ENCODE results near the gene NPR2.

- TF ChIP-seq, protein P1, sequence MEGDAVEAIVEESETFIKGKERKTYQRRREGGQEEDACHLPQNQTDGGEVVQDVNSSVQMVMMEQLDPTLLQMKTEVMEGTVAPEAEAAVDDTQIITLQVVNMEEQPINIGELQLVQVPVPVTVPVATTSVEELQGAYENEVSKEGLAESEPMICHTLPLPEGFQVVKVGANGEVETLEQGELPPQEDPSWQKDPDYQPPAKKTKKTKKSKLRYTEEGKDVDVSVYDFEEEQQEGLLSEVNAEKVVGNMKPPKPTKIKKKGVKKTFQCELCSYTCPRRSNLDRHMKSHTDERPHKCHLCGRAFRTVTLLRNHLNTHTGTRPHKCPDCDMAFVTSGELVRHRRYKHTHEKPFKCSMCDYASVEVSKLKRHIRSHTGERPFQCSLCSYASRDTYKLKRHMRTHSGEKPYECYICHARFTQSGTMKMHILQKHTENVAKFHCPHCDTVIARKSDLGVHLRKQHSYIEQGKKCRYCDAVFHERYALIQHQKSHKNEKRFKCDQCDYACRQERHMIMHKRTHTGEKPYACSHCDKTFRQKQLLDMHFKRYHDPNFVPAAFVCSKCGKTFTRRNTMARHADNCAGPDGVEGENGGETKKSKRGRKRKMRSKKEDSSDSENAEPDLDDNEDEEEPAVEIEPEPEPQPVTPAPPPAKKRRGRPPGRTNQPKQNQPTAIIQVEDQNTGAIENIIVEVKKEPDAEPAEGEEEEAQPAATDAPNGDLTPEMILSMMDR (IDR thresholded peaks at IDR 0.05) = no peak
- no peak for TF ChIP-seq POLR2A (IDR thresholded peaks at IDR 0.05)
These were observed 31.6 kb upstream of the NPR2 start for GRCh38 chr9:35759795-35760194.

Measured in esophagus squamous epithelium (tissue), 4 donors.